Midbrain (tissue), 1 donor: ENCODE data around the gene ACOX3.

ENCODE experiments used
- DNase-seq: peaks from one replicate; lab custom pipeline; 2025; lab: John Stamatoyannopoulos, UW

Gene ACOX3

DNA sequence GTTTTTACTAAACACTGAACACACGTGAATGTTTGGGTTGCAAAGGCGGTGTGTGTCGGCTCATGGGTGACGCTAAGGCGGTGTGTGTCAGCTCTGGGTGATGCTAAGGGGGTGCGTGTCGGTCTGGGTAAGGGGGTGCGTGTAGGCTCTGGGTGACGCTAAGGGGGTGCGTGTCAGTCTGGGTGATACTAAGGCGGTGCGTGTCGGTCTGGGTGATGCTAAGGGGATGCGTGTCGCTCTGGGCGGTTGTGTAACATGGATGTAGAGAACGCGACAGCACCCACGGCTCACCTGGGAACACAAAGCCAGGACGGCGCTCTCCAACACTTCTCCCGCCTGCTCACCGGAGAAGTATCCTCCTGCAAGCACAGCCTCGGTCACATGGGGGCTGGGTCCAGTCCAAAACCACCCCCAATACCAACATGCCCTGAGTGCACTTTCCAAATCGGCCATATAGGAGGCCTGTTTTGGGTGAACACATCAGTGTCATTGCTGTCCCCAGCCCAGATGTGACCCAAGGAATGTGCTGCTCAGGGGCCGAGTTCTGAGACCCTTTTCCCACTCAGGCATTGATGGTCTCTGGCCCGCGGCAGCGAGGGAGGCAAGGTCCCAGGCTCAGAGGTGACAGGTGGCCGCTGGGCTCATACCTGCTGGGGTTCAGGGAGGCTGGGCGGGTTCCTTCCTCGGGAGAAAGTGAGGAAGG is 67.1 kb downstream of the ACOX3 start:
- DNase-seq, result no peak

DNA sequence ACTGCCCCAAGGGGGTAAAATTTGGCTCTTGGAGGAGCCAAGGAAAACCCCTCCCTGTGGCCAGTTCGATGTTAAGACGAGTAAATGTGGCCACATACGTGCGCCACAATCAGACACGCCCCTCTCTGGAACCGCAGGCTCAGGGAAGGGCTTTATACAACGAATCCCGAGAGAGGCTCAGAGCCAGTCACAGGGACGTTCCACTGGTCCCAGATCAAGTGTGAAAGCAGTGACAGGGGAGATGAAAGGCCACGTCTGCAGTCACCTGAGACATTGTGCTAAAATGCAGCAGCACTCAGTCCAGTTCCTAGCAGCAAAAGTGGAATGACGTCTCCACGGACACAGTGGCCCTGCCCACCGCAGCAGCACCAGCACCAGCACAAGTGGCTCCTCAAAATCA is 68.0 kb downstream of the ACOX3 start:
- no peak for DNase-seq

DNA sequence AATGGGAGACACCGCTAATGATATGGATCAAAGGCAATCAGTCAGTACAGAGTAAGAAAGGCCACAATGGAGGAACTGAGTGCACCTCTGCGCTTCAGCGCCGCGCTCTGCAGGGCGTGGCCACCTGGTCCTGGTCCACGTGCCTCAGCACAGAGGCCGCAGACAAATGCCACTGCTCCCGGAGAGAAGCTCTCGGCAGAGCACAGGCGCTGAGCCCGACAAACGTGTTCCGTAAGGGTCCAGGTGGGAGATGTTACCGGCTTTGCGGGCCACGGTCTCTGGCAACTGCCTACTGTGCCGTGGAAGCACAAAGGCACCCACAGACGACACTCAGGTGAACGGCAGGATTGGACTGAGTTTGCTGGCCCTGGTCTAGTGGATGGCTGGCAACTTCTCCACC is 68.9 kb downstream of the ACOX3 start:
- no peak for DNase-seq

DNA sequence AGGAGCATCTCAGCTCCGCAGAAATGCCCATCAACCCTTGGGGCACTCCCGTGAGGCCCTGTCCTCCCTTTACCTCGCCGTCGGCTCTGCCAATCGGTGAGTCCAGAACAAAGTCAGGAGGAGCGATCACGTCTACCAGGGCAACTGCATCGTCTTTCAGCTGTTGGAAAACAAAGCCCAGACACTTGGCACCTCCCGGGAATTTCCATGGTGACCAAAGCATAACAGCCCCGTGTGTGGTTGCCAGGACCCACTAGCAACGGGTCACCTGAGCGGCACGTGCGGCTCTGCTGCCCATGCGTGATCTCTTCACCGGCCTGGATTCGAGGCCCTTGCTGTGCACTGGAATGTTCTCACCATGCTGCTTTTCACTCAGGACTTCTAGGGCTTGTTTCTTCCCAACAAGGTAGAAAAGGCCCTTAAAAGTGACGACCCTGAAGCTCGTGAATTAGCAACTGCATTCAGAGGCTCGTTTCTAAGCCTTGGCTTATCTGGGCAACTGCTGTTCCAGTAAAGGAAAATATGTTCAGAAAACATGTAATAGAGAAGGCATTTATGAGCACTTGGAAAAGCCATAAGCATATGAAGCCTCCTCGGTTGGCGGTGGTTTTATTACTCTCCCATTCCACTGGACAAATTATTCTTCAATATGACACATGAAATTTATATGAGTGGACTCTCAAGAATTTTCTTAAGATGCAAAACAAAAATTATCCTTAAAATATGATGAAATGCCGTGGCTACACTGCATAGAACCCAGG is 69.5 kb downstream of the ACOX3 start:
- no peak for DNase-seq

DNA sequence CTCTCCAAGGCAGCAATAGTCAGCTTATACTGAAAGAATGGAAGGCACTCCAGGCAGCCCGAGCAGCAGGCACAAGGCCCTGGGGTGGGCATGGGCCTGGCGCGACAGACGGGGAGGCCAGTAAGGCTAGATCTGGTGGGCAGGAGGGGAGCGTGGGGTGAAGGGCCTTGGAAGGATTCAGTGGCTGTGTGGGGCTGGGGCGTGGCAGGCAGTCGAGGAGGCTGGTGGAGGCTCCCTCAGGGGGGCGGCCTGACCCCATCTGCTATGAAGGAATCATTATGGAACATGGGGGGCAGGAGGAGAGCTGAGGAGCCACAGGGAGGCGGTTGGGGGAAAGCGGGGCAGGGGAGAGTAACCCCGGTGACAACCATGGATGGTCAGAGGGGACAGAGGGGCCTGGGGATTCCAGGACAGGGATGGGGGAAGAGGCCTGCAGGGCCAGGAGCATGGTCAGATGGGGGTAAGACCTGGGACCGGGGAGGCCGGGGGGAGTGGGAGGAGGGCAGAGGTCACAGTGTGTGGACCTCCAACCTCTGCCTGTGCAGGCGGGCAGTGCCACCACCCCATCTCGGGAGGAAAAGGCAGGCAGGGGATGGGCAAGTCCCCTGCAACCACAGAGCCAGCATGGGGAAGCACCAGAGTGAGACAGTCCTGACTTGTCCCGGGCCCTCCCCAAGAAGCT is 70.3 kb downstream of the ACOX3 start:
- no peak for DNase-seq

DNA sequence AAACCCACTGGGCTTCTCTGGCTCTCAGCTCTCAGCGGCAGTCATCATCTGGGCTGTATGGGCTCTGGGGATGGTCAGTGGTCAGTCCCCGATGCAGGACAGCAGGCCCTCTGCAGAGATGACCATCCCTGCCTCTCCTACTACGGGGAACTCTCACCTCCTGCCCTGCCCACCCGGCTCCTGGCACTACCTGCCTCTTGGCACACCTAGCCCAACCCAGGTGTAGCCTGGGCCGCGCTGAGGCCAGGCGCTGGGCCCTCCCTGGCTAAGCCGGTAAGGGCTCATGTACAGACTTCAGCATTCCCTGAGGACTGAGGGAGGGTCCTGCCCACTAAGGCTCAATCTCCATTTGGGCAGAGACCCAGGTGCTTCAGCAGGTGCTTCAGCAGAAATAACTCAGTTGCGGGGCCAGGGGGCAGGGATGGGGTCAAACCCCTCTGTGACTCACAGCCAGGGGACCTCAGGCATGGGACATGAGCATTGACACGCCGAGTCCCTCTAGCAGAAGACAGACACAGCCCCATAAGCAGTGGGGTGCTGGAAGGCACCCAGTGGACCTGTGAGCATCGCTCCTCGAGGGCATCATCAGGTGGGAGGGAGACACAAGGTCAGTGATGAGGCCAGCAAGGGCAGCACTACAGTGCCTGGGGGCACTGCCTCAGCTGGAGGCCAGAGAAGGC is 71.0 kb downstream of the ACOX3 start:
- no peak for DNase-seq

DNA sequence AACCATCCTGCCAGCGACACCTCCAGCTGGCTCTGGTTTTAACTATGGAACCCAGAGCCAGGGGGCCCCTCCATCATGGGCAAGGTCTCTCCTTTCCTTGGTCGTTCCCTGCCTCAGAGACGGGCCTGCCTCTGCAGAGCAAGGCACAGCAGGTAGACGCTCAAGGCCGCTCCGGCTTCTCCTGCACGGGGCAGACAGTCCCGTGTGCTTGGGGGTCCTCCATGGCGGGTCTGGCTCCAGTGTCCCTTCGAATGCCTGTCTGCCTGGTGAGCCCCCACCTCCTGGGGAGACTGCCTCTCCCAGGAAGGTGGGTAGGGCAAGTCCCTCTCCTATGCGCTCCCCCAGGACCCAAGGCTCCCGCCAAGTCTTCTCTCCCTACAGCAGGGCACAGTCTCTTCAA is 71.5 kb downstream of the ACOX3 start:
- DNase-seq, result no peak

DNA sequence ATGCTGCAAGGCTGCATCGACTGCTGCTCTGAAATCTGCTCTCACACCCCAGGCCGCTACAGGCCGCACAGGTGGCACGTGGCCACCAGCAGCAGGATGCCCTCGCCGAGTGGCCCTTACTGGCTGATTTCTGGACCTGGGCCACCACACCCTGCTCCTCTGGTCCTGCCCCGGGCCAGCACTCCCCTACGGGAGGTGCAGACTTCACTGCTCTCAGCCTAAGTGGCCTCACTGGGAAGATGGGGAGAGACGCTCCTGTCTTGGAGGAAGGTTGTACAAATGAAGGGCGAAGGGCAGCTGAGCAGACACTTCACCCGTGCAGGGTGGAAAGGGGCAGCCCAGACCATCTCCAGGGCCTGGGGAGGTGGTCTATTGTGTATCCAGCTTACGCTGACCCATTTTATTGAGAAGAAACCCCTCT is 72.5 kb downstream of the ACOX3 start:
- no peak for DNase-seq

DNA sequence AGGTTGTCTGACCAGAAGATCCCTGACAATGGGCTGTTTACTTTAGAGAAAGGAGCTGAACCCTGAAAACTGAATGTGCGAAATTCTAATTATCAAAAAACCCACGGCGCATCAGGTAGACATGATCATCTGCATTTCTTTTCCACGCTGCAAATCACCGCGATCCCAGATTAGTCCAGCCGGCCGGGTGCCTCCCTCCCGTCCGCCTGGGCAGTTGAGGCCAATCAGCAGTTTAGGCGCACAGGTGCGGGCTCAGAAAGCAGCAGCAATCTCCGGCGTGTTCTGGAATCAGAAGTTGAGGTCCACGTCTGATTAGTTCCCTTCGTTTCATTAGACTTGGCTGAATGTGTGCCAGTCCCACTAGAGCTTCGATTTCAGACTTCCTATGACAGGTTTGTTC is 73.9 kb downstream of the ACOX3 start:
- DNase-seq, result no peak

DNA sequence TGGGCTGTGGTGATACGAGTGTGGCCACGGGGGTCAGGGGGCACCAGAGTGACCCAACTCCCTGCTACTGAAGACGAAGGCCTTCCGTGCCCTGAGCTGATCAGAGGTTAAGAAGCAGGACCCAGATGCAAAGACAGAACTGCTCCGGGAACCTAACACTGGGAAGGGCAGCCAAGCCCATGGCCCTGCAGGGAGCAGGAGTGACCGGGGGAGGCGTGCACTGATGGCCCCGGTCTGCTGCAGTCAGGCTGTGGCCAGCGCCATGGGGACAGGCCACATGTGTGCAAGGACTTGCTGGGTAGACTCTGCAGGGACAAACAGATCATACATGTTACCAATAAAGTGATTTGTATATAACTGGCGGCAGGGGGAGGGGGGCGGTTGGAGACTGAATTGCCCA is 74.6 kb downstream of the ACOX3 start:
- DNase-seq, result no peak

DNA sequence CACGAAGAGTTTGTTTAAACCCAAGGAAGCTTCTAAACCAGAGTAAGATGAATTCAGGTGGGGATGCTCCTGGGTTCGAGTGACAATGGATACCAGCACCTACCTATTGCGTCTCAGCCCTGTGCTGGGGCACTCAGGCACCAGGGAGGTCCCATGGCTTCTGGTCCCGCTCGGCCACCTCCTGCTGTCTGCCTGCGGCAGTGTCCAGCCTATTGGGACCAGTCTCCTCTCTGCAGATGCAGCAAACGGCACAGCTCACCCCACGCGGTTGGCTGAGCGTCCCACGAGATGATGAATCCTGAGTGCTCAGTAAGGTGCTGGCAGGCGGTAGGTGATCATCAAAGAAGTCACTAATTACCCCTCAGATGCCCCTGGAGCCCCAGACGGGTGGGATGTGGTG is 75.2 kb downstream of the ACOX3 start:
- no peak for DNase-seq

DNA sequence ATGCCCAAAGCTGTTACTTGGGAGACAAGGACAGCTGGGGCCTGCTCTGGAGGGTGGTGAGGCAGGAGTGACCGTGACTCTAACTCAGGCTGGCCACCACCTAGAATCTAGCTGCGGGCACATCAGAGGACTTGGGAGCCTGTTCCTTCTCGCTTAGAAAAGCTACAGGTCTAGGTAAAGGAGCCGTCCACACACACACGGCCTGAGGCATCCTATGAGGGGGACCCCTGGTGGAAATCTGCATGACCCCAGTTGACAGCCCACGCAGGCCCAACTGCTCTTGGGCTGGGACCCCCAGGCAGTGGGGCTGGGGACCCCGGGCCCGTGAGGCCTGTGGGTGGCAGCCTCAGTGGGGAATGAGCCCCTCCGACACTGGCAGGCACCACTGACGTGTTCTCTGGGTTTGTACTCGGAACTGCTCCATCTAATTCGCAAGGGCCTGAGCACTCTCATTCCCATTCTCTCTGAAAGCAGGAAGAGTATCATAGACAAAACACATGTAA is 75.6 kb downstream of the ACOX3 start:
- no peak for DNase-seq

DNA sequence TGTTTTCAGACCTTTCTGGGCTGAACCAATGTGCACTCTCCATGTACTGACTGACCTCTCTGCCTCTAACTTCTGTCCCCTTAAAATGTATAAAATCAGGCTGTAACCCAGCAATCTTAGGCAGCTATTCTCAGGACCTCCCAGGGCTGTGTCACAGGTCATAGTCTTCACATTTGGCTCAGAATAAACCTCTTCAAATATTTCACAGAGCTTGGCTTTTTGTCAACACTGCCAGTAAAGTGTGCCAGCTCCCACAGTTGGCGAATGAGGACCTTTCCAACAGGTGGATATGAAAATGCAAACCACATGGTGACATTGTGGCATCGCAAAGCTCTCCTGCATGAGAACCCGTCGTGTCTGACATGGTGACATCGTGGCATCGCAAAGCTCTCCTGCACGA is 76.4 kb downstream of the ACOX3 start:
- DNase-seq, result no peak

DNA sequence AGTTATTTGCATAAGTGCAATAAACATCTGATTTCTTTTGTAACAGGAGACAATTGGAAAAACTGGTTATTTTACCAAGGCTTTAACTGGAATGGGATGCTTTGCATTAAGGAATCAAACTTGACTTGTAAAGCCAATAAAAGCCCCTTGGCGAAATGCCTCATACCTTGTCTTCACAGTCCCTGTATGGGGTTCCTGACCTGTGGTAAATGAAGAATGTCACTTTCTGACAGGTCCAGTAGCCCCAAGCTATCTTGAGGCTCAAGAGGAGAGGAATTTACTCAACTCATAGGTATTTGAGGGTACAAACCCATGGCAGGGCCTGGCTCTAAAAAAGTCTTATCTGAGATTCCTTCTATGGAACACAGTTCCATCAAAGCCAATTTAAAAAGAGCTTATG is 78.0 kb downstream of the ACOX3 start:
- DNase-seq, result no peak

DNA sequence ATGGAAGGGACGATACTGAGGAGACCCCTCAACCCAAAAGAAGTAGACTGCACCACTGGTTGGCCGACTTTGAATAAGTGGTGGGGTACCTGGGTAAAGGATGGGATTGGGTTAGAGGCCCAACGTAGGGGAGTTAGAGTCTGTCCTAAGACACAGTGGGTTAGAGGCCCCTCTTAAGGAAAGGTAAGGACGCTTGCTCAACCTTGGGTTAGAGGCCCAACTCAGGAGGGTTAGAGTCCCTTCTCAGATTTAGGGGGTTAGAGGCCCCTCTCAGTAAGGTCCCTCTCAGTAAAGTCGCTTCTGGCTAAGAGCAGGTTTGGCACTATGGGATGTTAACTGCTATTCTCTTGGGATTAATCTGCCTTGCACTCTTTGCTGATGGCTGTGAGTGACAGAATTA is 81.3 kb downstream of the ACOX3 start:
- DNase-seq, result no peak

DNA sequence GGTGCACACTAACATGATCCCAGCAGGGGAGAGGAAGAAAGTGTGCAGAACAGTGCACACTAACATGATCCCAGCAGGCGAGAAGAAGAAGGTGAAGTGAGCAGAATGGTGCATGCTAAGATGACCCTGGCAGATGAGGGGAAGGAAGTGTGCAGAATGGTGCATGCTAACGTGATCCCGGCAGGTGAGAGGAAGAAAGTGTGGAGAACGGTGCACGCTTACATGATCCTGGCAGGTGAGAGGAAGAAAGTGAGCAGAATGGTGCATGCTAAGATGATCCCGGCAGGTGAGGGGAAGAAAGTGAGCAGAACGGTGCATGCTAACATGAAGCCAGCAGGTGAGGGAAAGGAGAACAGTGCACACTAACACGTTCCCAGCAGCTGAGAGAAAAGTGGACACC is 83.7 kb downstream of the ACOX3 start:
- no peak for DNase-seq

DNA sequence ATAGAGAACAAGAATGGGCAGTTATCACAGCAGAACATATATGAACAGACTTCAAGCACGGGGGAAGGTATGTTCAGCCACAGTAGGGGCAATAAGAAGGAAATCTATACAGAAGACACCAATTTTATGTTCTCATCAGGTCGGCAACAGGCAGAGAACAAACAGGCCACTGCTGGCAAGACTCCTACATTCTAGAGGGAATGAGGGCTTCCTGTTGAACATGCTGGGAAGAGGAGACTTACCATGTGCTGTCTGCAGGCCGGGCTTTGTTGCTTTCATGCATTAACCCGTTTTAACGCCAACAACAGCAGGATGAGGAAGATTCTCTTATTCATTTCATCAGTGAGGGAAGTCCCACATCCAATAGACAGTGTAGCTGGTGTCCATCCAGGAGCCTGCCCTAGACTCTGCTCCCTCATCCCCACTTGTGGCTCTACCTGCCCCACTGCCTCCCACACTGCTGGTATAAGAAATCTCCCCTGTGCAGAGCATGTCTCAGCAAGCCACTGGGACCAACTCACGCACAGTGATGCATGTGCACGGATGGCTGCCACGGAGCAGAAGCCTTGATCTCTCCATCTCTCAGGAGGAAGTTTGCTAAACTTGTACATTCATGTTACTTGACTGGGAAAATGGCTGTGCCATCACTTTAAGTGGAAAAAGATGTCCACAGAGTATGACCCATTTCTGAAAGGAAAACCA is 84.5 kb downstream of the ACOX3 start:
- no peak for DNase-seq

DNA sequence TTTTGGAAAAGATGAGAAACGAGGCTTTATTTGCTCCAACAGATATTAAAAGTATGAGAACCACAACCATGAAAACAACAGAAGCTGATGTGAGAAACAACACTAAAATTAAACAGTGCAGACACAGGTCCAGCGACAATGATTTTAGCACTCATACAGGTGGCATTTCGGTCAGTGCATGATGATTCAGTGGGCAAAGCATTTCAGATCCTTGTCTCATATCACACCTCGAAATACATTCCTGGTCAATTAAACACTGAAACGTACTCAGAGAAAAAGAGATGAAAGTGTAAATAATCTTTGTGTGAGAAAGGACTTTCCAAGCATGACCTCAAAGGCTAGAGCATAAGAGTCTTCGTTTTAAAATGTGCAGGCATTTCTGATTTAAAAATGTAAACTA is 85.2 kb downstream of the ACOX3 start:
- no peak for DNase-seq

DNA sequence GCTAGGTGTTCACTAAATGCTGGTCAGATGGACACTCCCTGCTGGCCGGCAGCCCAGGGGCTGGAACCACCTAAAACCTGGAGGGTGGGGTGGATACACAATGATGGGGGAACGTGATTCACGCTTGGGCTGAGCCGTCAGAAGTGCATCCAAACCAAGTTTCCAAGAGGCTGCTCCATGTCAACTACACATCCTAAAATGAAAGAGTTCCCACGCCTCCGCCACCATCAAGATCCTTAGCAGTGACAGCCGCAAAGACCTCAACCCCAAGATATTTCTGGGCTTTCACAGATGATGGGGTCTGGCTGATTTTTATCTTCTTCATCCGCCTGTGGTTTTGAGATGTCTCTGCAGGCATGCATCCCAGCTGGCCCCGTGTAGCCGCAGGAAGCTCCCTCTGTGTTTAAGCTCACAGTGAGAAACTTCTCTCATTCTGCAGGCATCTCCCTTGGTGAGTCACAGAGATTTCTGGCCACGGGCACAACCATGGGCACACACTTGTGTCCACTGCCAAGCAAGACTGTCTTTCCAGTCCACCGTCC is 86.5 kb downstream of the ACOX3 start:
- no peak for DNase-seq

DNA sequence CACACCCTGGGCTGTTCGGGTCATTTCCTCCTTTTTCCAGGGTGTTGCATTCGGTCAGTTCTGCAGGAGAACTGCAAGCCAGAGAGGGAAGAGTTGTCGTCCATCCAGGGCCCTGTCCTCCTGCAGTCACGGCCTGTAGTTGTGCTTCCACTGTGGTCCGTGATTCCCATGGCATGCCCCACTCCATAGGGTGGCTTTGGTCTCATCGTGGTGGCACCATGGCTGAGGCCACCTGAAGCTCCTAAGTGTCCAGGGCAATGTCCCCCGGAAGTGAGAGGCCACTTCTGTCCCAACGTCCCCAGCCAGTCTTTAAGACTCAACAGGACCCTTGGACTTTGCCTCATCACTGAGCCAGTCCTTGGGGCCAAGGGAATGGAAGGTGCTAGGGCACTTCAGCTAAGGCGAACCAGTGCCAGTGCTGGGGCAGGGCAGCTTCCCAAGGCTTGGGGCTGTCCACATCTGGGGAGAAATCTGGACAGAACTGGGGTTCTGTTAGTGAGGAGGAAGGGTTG is 87.3 kb downstream of the ACOX3 start:
- no peak for DNase-seq
